Endometrium (tissue), 2 donors: ENCODE results near the gene RGMB.
A peak's percentile ranks its signal among the peaks of the same experiment; 100 is the strongest.

ENCODE experiments used
- FAIRE-seq: peaks from 2 replicates; lab custom pipeline; 2012; peaks lifted over from hg19 to GRCh38; lab: Jason Lieb, UNC
- donor health status: control.
- donor health status: control.

Gene RGMB

GRCh38 chr5:98785244-98785643 lies 11.8 kb downstream of the RGMB start:
- FAIRE-seq: no peak

GRCh38 chr5:98786191-98786853 lies 12.9 kb downstream of the RGMB start:
- no peak for FAIRE-seq

- no peak for FAIRE-seq
Observed at GRCh38 chr5:98787131-98787719, 13.8 kb downstream of the RGMB start.

GRCh38 chr5:98789029-98789428 lies 15.6 kb downstream of the RGMB start:
- FAIRE-seq: no peak

- FAIRE-seq: no peak
Observed at GRCh38 chr5:98791001-98791519, 17.6 kb downstream of the RGMB start.

GRCh38 chr5:98791898-98792580 lies 18.6 kb downstream of the RGMB start:
- no peak for FAIRE-seq

- FAIRE-seq: no peak
Observed at GRCh38 chr5:98793223-98793622, 19.8 kb downstream of the RGMB start.

- FAIRE-seq: no peak
Observed at GRCh38 chr5:98794001-98794400, 20.5 kb downstream of the RGMB start.

GRCh38 chr5:98794414-98795080 lies 21.1 kb downstream of the RGMB start:
- no peak for FAIRE-seq

GRCh38 chr5:98795243-98795642 lies 21.8 kb downstream of the RGMB start:
- FAIRE-seq: no peak

GRCh38 chr5:98796197-98796972 lies 22.9 kb downstream of the RGMB start:
- FAIRE-seq: peak; percentile 33

- FAIRE-seq: no peak
Observed at GRCh38 chr5:98798371-98798770, 24.9 kb downstream of the RGMB start.

- no peak for FAIRE-seq
Observed at GRCh38 chr5:98798847-98799246, 25.4 kb downstream of the RGMB start.

GRCh38 chr5:98804066-98804465 lies 30.6 kb downstream of the RGMB start:
- no peak for FAIRE-seq

GRCh38 chr5:98805070-98805469 lies 31.6 kb downstream of the RGMB start:
- FAIRE-seq: no peak

- no peak for FAIRE-seq
Observed at GRCh38 chr5:98807806-98808205, 34.3 kb downstream of the RGMB start.

- FAIRE-seq: no peak
Observed at GRCh38 chr5:98810206-98810605, 36.7 kb downstream of the RGMB start.

GRCh38 chr5:98813755-98814154 lies 40.3 kb downstream of the RGMB start:
- FAIRE-seq: no peak

- FAIRE-seq: no peak
Observed at GRCh38 chr5:98816582-98817222, 43.2 kb downstream of the RGMB start.

GRCh38 chr5:98825582-98826375 lies 52.3 kb downstream of the RGMB start:
- no peak for FAIRE-seq

- peak; percentile 91 for FAIRE-seq
Observed at GRCh38 chr5:98827161-98827560, 53.7 kb downstream of the RGMB start.
